Panc1 (cell line): Measurements from ENCODE around the gene CCDC83. TPM values are rescaled to one million over a fixed set of nuclear protein-coding genes. Genes with fewer than 3 reads are reported as not detected.

Experiments used
- ATAC-seq: fragments of 200-7000 bp; cut with Tn5 transposase; 2 replicates; pipeline ENCODE4 v1.9.1; 2020; ENCODE audit warnings: mild to moderate bottlenecking, moderate library complexity
- BruUV-seq: library from RNA; stranded (reverse); fragments of 400-500 nt; replicated peaks from 2 replicates; lab custom pipeline; 2021; lab: Mats Ljungman, UMichigan
- CTCF ChIA-PET: fragments of 300-600 bp; sonication (Branson Sonifier 250); formaldehyde crosslinking; loops from one replicate; lab custom pipeline; 2022; ENCODE audit warnings: antibody characterized with exemption; lab: Charles Lee
- POLR2A ChIA-PET: fragments of 300-600 bp; sonication (Branson Sonifier 250); formaldehyde crosslinking; loops from one replicate; lab custom pipeline; 2022; ENCODE audit warnings: antibody characterized with exemption; lab: Charles Lee
- DNase-seq: peaks from one replicate; pipeline ENCODE4 v3.0.0-alpha.2; 2010; ENCODE audit warnings: low read depth, low spot score
- H3K27ac ChIP-seq: 2 replicates; pipeline ENCODE4 v1.5.1; 2011; ENCODE audit warnings: mild to moderate bottlenecking, low read length, inconsistent platforms
- H3K27me3 ChIP-seq: fragments of 200-500 bp; sonication (Bioruptor generic); 2 replicates; pipeline ENCODE4 v1.6.0; 2014; ENCODE audit warnings: low read length, inconsistent platforms; ENCODE audit not compliant: control insufficient read depth, insufficient read depth
- H3K36me3 ChIP-seq: fragments of 200-500 bp; sonication (Bioruptor generic); 2 replicates; pipeline ENCODE4 v1.5.1; 2014; ENCODE audit warnings: inconsistent platforms, mild to moderate bottlenecking, low read length, moderate library complexity; ENCODE audit not compliant: control insufficient read depth, insufficient read depth
- H3K4me1 ChIP-seq: 2 replicates; pipeline ENCODE4 v1.5.1; 2011; ENCODE audit warnings: inconsistent platforms, mild to moderate bottlenecking, low read length, moderate library complexity; ENCODE audit not compliant: control insufficient read depth, insufficient read depth
- H3K4me3 ChIP-seq, 2 experiments: 2 replicates each; pipeline ENCODE4 v1.5.1; 2011 to 2012; ENCODE audit warnings: low read depth in 2 of 2, low read length in 2 of 2, mild to moderate bottlenecking in 2 of 2, inconsistent platforms in 1 of 2, moderate library complexity in 1 of 2
- H3K9me3 ChIP-seq: fragments of 200-500 bp; sonication (Bioruptor generic); 2 replicates; pipeline ENCODE4 v1.5.1; 2014; ENCODE audit warnings: low read depth, mild to moderate bottlenecking, inconsistent platforms, low read length, moderate library complexity; ENCODE audit not compliant: control insufficient read depth, insufficient read depth
- POLR2AphosphoS5 ChIP-seq: IDR thresholded peaks from 2 replicates; pipeline ENCODE4 v1.6.1; 2012; ENCODE audit warnings: mild to moderate bottlenecking, low read depth, low read length, moderate library complexity
- REST ChIP-seq, 2 experiments: IDR thresholded peaks; 2 replicates each; pipeline ENCODE4 v1.6.1; 2011 to 2012; ENCODE audit warnings: low read depth in 2 of 2, control low read depth in 1 of 2, low read length in 1 of 2, mild to moderate bottlenecking in 1 of 2, moderate library complexity in 1 of 2; ENCODE audit not compliant: insufficient read depth in 1 of 2
- SIN3A ChIP-seq: IDR thresholded peaks from 2 replicates; pipeline ENCODE4 v1.6.1; 2012; ENCODE audit warnings: low read depth, mild to moderate bottlenecking, low read length, moderate library complexity, borderline replicate concordance; ENCODE audit not compliant: insufficient read depth
- TCF7L2 ChIP-seq: IDR thresholded peaks from 2 replicates; pipeline ENCODE4 v1.6.1; 2011; ENCODE audit warnings: mild to moderate bottlenecking, low read depth, low read length, inconsistent platforms
- in situ Hi-C: cut with HindIII; loops from 2 replicates; pipeline ENCODE4 v1.10.0; 2016; ENCODE audit warnings: low sequenced_read_pairs, low pct_unique_long_range_greater_than_20kb
- intact Hi-C: fragments of 100-400 bp; cut with micrococcal nuclease; formaldehyde crosslinking; loops from one replicate; pipeline ENCODE4 v1.10.0; 2022; ENCODE audit not compliant: unreplicated experiment
- total RNA-seq: library from RNA; stranded (reverse); gene quantifications from one replicate; pipeline ENCODE4 v1.2.1, GENCODE V29; 2021; ENCODE audit not compliant: unreplicated experiment
- TF ChIP-seq, protein P1 (sequence below): fragments of 450-650 bp; IDR thresholded peaks from 2 replicates; pipeline ENCODE4 v1.5.1; 2017; ENCODE audit warnings: mild to moderate bottlenecking

The CCDC83 gene
- total RNA-seq, 1 experiment from 2014 or later, result not detected

DNA sequence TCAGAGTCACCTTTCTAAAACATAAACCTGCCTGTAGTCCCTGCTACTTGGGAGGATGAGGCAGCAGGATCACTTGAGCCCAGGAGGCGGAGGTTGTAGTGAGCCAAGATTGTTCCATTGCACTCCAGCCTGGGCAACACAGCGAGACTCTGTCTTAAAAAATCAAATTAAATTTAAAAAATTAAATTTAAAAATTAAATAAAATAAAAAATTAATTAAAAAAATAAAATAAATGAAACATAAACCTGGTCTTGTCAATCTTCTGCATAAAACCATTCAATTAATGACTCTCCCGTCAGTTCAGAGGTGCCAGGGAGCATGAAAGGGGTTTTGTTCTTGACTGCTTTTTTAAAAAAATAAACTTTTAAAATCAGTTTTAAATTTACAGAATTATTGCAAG is 48.6 kb downstream of the CCDC83 start:
- TF ChIP-seq POLR2AphosphoS5 (no peak), TCF7L2 (no peak), REST (IDR thresholded peaks at IDR 0.05; ENCODE audit: insufficient read depth in 1 of 2, low read depth in 2 of 2, low read length in 1 of 2) (no peak), SIN3A (no peak)
- TF ChIP-seq, protein P1, sequence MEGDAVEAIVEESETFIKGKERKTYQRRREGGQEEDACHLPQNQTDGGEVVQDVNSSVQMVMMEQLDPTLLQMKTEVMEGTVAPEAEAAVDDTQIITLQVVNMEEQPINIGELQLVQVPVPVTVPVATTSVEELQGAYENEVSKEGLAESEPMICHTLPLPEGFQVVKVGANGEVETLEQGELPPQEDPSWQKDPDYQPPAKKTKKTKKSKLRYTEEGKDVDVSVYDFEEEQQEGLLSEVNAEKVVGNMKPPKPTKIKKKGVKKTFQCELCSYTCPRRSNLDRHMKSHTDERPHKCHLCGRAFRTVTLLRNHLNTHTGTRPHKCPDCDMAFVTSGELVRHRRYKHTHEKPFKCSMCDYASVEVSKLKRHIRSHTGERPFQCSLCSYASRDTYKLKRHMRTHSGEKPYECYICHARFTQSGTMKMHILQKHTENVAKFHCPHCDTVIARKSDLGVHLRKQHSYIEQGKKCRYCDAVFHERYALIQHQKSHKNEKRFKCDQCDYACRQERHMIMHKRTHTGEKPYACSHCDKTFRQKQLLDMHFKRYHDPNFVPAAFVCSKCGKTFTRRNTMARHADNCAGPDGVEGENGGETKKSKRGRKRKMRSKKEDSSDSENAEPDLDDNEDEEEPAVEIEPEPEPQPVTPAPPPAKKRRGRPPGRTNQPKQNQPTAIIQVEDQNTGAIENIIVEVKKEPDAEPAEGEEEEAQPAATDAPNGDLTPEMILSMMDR, result no peak
- Histone ChIP-seq H3K4me3 (no peak overlapping the region), H3K4me1 (no peaks in the 10 kb centered on the region), H3K27ac (no peak overlapping the region), H3K27me3 (no peaks in the 10 kb centered on the region), H3K36me3 (no peaks in the 10 kb centered on the region), H3K9me3 (no peaks in the 10 kb centered on the region)
- no TSS peak for BruUV-seq
- ATAC-seq, result no peak
- in situ Hi-C loops (no loop called here), intact Hi-C loops (no loop called here)
- DNase-seq, result no peak
- CTCF ChIA-PET, result interaction anchor here (0.7 kb wide), 1 partner anchor 29 kb away, joined by 3 read pairs; no protein-coding TSS in a partner anchor
- POLR2A ChIA-PET, result interaction anchor here (0.6 kb wide), 1 partner anchor 433 kb away, joined by 4 read pairs; no protein-coding TSS in a partner anchor

DNA sequence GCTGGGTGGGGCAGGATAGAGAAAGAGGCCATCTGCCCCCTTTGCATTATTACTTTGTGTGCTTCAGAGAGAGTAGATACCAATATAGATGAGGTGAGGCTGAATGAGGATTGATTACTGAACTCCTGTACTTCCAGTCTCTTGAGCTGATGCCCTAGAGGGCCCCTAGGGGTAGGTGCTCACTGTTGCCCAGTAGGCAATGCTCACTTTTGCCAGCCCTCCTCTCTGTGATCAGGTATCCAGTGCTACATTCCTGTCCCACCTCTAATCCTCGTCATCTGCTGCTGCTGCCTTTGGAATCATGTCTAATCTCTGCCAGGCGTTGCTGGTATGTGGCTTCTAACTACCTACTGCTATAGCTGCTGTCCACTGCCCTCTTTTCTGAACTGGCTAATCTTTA is 57.2 kb downstream of the CCDC83 start:
- BruUV-seq, result no TSS peak
- ChIA-PET CTCF (no interaction called here), POLR2A (no interaction called here)
- no peaks in the 10 kb centered on the region for H3K4me1 ChIP-seq
- no peak for DNase-seq
- TF ChIP-seq REST (IDR thresholded peaks at IDR 0.05; ENCODE audit: insufficient read depth in 1 of 2, low read depth in 2 of 2, low read length in 1 of 2) (no peak), POLR2AphosphoS5 (no peak), TCF7L2 (no peak), SIN3A (no peak)
- TF ChIP-seq, protein P1, result no peak
- no peaks in the 10 kb centered on the region for H3K9me3 ChIP-seq
- peaks cover 11% of the 10 kb centered on the region; the same call in 1 of the 2 replicates for H3K27me3 ChIP-seq
- in situ Hi-C loops, result no loop called here
- no peak overlapping the region for H3K27ac ChIP-seq
- no peaks in the 10 kb centered on the region for H3K36me3 ChIP-seq
- intact Hi-C loops, result no loop called here
- no peak for ATAC-seq
- H3K4me3 ChIP-seq, result no peak overlapping the region
